ENCODE results near the gene OVCH1. TPM values are rescaled to one million over a fixed set of nuclear protein-coding genes. Genes with fewer than 3 reads are reported as not detected.

The OVCH1 gene
- polyA plus RNA-seq, 1 of the 3 experiments (the other 2 are of a cell fraction), result not detected

GRCh38 chr12:29428633-29429032 lies 68.9 kb downstream of the OVCH1 start:
- no peak overlapping the region for H3K4me3 ChIP-seq (ENCODE audit: low read depth in 2 of 2, low read length in 1 of 2)
- ChIA-PET CTCF (no interaction called here), POLR2A (no interaction called here)
- DNase-seq, result no peak
- no peak overlapping the region for H2AFZ ChIP-seq (ENCODE audit: low read depth)
- H3K9me3 ChIP-seq, result no peaks in the 10 kb centered on the region
- no peak for TF ChIP-seq FOXM1 (IDR thresholded peaks at IDR 0.05; ENCODE audit: low read depth)
- no peaks in the 10 kb centered on the region for H3F3A ChIP-seq (replicated peaks; ENCODE audit: insufficient read depth)
- no peaks in the 10 kb centered on the region for H3K9me2 ChIP-seq
- H4K20me1 ChIP-seq (ENCODE audit: insufficient read depth), result no peaks in the 10 kb centered on the region
- H3K36me3 ChIP-seq (replicated peaks in 1 of 2; ENCODE audit: control insufficient read depth in 1 of 2, insufficient read depth in 2 of 2, low read length in 1 of 2), result no peaks in the 10 kb centered on the region
- no peak overlapping the region for H3K27ac ChIP-seq (ENCODE audit: low read depth in 2 of 2, low read length in 1 of 2)
- H3K4me1 ChIP-seq (ENCODE audit: control insufficient read depth in 1 of 2, insufficient read depth in 2 of 2, low read depth in 1 of 2, low read length in 1 of 2), result no peaks in the 10 kb centered on the region
- no peak overlapping the region for H3K9ac ChIP-seq
- no peaks in the 10 kb centered on the region for H3K27me3 ChIP-seq (ENCODE audit: insufficient read depth)
- H3K79me2 ChIP-seq (ENCODE audit: insufficient read depth), result no peaks in the 10 kb centered on the region
- no peak overlapping the region for H3K4me2 ChIP-seq

- no peaks in the 10 kb centered on the region for H3F3A ChIP-seq (replicated peaks; ENCODE audit: insufficient read depth)
- H3K4me2 ChIP-seq, result no peak overlapping the region
- no peaks in the 10 kb centered on the region for H3K4me1 ChIP-seq (ENCODE audit: control insufficient read depth in 1 of 2, insufficient read depth in 2 of 2, low read depth in 1 of 2, low read length in 1 of 2)
- no peaks in the 10 kb centered on the region for H4K20me1 ChIP-seq (ENCODE audit: insufficient read depth)
- no peak overlapping the region for H3K27ac ChIP-seq (ENCODE audit: low read depth in 2 of 2, low read length in 1 of 2)
- POLR2A ChIA-PET, result no interaction called here
- H3K27me3 ChIP-seq (ENCODE audit: insufficient read depth), result no peaks in the 10 kb centered on the region
- H3K9me3 ChIP-seq, result no peaks in the 10 kb centered on the region
- no peak overlapping the region for H2AFZ ChIP-seq (ENCODE audit: low read depth)
- no peak overlapping the region for H3K4me3 ChIP-seq (ENCODE audit: low read depth in 2 of 2, low read length in 1 of 2)
- H3K9me2 ChIP-seq, result no peaks in the 10 kb centered on the region
- peak; percentile 12 for DNase-seq
- no peak overlapping the region for H3K9ac ChIP-seq
- no peak for TF ChIP-seq MXI1 (IDR thresholded peaks at IDR 0.05; ENCODE audit: low read depth, low read length)
- TF ChIP-seq CTCF (IDR thresholded peaks at IDR 0.05), result peak; percentile 17; the same call in 1 of the 2 replicates
- CTCF ChIA-PET, result interaction anchor here (1.1 to 1.2 kb wide), 2 partner anchors 12 to 79 kb away, joined by 3 to 5 read pairs; no protein-coding TSS in a partner anchor
- WGBS (ENCODE audit: low lambda C conversion rate), result 49% methylated on average over 4 of the region's 4 CpGs
- no peaks in the 10 kb centered on the region for H3K79me2 ChIP-seq (ENCODE audit: insufficient read depth)
- H3K36me3 ChIP-seq (replicated peaks in 1 of 2; ENCODE audit: control insufficient read depth in 1 of 2, insufficient read depth in 2 of 2, low read length in 1 of 2), result no peaks in the 10 kb centered on the region
These were observed 69.5 kb downstream of the OVCH1 start for GRCh38 chr12:29427964-29428363.

- H3K36me3 ChIP-seq (replicated peaks in 1 of 2; ENCODE audit: control insufficient read depth in 1 of 2, insufficient read depth in 2 of 2, low read length in 1 of 2), result no peaks in the 10 kb centered on the region
- ChIA-PET CTCF (no interaction called here), POLR2A (no interaction called here)
- H3K4me2 ChIP-seq, result no peak overlapping the region
- no peak for DNase-seq
- no peaks in the 10 kb centered on the region for H3K79me2 ChIP-seq (ENCODE audit: insufficient read depth)
- H3K9me2 ChIP-seq, result no peaks in the 10 kb centered on the region
- H3K9ac ChIP-seq, result no peak overlapping the region
- H2AFZ ChIP-seq (ENCODE audit: low read depth), result no peak overlapping the region
- H3F3A ChIP-seq (replicated peaks; ENCODE audit: insufficient read depth), result no peaks in the 10 kb centered on the region
- 53% methylated on average over 2 of the region's 2 CpGs for WGBS (ENCODE audit: low lambda C conversion rate)
- H4K20me1 ChIP-seq (ENCODE audit: insufficient read depth), result no peaks in the 10 kb centered on the region
- no peak overlapping the region for H3K4me3 ChIP-seq (ENCODE audit: low read depth in 2 of 2, low read length in 1 of 2)
- H3K9me3 ChIP-seq, result no peaks in the 10 kb centered on the region
- no peaks in the 10 kb centered on the region for H3K4me1 ChIP-seq (ENCODE audit: control insufficient read depth in 1 of 2, insufficient read depth in 2 of 2, low read depth in 1 of 2, low read length in 1 of 2)
- H3K27me3 ChIP-seq (ENCODE audit: insufficient read depth), result no peaks in the 10 kb centered on the region
- no peak for TF ChIP-seq NRF1 (IDR thresholded peaks at IDR 0.05; ENCODE audit: low read depth, low read length)
- TF ChIP-seq FOXJ3 (CRISPR knock-in tag; IDR thresholded peaks at IDR 0.05), result no peak
- no peak for TF ChIP-seq IRF3 (IDR thresholded peaks at IDR 0.05; ENCODE audit: low read depth, low read length)
- TF ChIP-seq CHD2 (IDR thresholded peaks at IDR 0.05; ENCODE audit: low read length, partially characterized antibody), result no peak
- no peak for TF ChIP-seq REST (IDR thresholded peaks at IDR 0.05; ENCODE audit: low read depth, low read length)
- no peak for TF ChIP-seq EZH2phosphoT487 (IDR thresholded peaks at IDR 0.05; ENCODE audit: borderline replicate concordance, low read depth)
- no peak for TF ChIP-seq CTCF (IDR thresholded peaks at IDR 0.05)
- TF ChIP-seq EP300 (IDR thresholded peaks at IDR 0.05; ENCODE audit: borderline replicate concordance in 1 of 2, low read depth in 1 of 2, low read length in 1 of 2), result no peak
- H3K27ac ChIP-seq (ENCODE audit: low read depth in 2 of 2, low read length in 1 of 2), result no peak overlapping the region
These were observed 71.0 kb downstream of the OVCH1 start for GRCh38 chr12:29426498-29426897.

All from SK-N-SH (cell line).